Ascending aorta (tissue), 2 donors: ENCODE data around the gene GPR107. TPM values are rescaled to one million over a fixed set of nuclear protein-coding genes. Genes with fewer than 3 reads are reported as not detected.

Source experiments
- DNase-seq, 2 donors: peaks; one replicate each; pipeline ENCODE4 v3.0.0-alpha.2; 2019; ENCODE audit warnings: low spot score in 2 of 2
- H3K27ac ChIP-seq, 2 donors: fragments of 200-600 bp; sonication (generic); one replicate each; pipeline ENCODE4 v1.5.1; 2016 to 2017; ENCODE audit warnings: mild to moderate bottlenecking in 1 of 2
- H3K27me3 ChIP-seq: fragments of 200-600 bp; sonication (generic); one replicate; pipeline ENCODE4 v1.5.1; 2017
- H3K36me3 ChIP-seq, 2 donors: fragments of 200-600 bp; sonication (generic); one replicate each; pipeline ENCODE4 v1.5.1; 2016
- H3K4me1 ChIP-seq, 2 donors: fragments of 200-600 bp; sonication (generic); one replicate each; pipeline ENCODE4 v1.5.1; 2016 to 2017; ENCODE audit warnings: mild to moderate bottlenecking in 1 of 2
- H3K4me3 ChIP-seq, 2 donors: fragments of 200-600 bp; sonication (generic); one replicate each; pipeline ENCODE4 v1.5.1; 2016 to 2017; ENCODE audit warnings: mild to moderate bottlenecking in 1 of 2
- H3K9me3 ChIP-seq, 2 donors: fragments of 200-600 bp; sonication (generic); one replicate each; pipeline ENCODE4 v1.5.1; 2016
- intact Hi-C: fragments of 100-400 bp; cut with DNase I; formaldehyde crosslinking; loops from one replicate; pipeline ENCODE4 v1.15.1; 2023
- total RNA-seq: library from RNA; depleted of rRNA; stranded (reverse); fragments of >200 nt; gene quantifications from one replicate; pipeline ENCODE4 v1.1.0, GENCODE V29; 2016
- TF ChIP-seq, protein P1 (sequence below), 3 experiments: fragments of 200-600 bp in 2 of 3; fragments of 450-650 bp in 1 of 3; sonication (generic) in 2 of 3; IDR thresholded peaks; one replicate each; pipeline ENCODE4 v1.5.1; 2016 to 2019; ENCODE audit warnings: antibody characterized with exemption in 3 of 3, mild to moderate bottlenecking in 1 of 3, moderate library complexity in 1 of 3

GPR107 gene
- total RNA-seq, 1 donor from 2014 or later: 37.4 TPM

DNA sequence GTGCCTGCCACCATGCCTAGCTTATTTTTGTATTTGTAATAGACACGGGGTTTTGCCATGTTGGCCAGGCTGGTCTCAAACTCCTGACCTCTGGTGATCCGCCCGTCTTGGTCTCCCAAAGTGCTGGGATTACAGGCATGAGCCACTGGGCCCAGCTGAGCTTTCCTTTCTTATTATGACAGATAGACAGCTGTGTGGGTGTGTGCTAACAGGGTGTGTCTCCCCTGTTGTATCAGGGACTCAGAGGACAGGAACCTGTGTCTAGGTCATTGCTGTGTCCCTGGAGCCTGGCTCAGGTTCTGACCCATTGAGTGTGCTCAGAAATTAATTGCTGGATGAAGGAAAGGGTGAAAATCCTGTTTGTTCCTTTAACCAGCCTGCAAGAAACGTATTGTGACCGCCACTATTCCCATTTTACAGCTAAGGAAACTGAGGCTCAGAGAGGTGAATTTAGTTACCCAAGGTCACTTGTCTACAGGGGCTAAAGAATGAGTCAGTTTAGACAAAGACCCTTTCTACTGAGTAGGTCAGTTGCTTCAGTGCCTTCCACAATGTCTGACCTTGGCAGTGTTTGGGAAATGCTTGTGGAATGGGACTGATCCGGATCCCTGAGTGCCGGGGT, 135.3 kb downstream of the GPR107 start:
- no peaks in the 10 kb centered on the region for H3K36me3 ChIP-seq
- intact Hi-C loops: no loop called here
- TF ChIP-seq, protein P1, sequence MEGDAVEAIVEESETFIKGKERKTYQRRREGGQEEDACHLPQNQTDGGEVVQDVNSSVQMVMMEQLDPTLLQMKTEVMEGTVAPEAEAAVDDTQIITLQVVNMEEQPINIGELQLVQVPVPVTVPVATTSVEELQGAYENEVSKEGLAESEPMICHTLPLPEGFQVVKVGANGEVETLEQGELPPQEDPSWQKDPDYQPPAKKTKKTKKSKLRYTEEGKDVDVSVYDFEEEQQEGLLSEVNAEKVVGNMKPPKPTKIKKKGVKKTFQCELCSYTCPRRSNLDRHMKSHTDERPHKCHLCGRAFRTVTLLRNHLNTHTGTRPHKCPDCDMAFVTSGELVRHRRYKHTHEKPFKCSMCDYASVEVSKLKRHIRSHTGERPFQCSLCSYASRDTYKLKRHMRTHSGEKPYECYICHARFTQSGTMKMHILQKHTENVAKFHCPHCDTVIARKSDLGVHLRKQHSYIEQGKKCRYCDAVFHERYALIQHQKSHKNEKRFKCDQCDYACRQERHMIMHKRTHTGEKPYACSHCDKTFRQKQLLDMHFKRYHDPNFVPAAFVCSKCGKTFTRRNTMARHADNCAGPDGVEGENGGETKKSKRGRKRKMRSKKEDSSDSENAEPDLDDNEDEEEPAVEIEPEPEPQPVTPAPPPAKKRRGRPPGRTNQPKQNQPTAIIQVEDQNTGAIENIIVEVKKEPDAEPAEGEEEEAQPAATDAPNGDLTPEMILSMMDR (IDR thresholded peaks at IDR 0.05): no peak
- no peak overlapping the region for H3K4me3 ChIP-seq
- peaks cover 30 to 75% of the 10 kb centered on the region in 2 donors for H3K4me1 ChIP-seq
- H3K27me3 ChIP-seq: no peaks in the 10 kb centered on the region
- H3K27ac ChIP-seq: peak overlapping the region in 1 of 2 donors; percentile 32
- no peaks in the 10 kb centered on the region for H3K9me3 ChIP-seq
- no peak for DNase-seq

Other genes with a start within 250 kb of the GPR107 start
- gene TOR1A, start 229.8 kb upstream of the GPR107 start, total RNA-seq: 67.7 TPM
- gene C9orf78, start 218.6 kb upstream of the GPR107 start, total RNA-seq: 19.2 TPM
- 34.0 TPM for gene USP20, start 218.4 kb upstream of the GPR107 start, total RNA-seq
- 87.2 TPM for gene FNBP1, start 10.7 kb upstream of the GPR107 start, total RNA-seq
- 34.7 TPM for gene NCS1, start 118.5 kb downstream of the GPR107 start, total RNA-seq
- gene HMCN2, start 211.9 kb downstream of the GPR107 start, total RNA-seq: 7.5 TPM